Keratinocyte (primary cell): Measurements from ENCODE around the gene CHRNA1.

Source experiments
- CTCF ChIP-seq, 3 experiments: IDR thresholded peaks in 1 of 3; conservative IDR thresholded peaks in 1 of 3; optimal IDR thresholded peaks in 1 of 3; 2 replicates in 2 of 3; 3 replicates in 1 of 3; pipeline versions ENCODE3 to v1.5.1; 2011; ENCODE audit warnings: low read length in 3 of 3, mild to moderate bottlenecking in 3 of 3, moderate library complexity in 2 of 3, control low read depth in 1 of 3, inconsistent platforms in 1 of 3; ENCODE audit not compliant: insufficient read depth in 2 of 3; ENCODE audit errors: extremely low read depth in 1 of 3
- EZH2 ChIP-seq: IDR thresholded peaks from one replicate; pipeline ENCODE4 v1.6.1; 2012; ENCODE audit warnings: inconsistent platforms, mild to moderate bottlenecking, low read length, moderate library complexity

- TF ChIP-seq CTCF (optimal IDR thresholded peaks at IDR 0.05 in 1 of 3, IDR thresholded peaks at IDR 0.05 in 1 of 3, conservative IDR thresholded peaks at IDR 0.05 in 1 of 3; ENCODE audit: extremely low read depth in 1 of 3, insufficient read depth in 2 of 3, low read length in 3 of 3) (no peak), EZH2 (no peak)
These were observed 21.9 kb upstream of the CHRNA1 start for GRCh38 chr2:174786066-174786725.
